GM21360 (cell line): ENCODE measurements around the gene SCARB2.

ENCODE experiments used
- ATAC-seq: cut with Tn5 transposase; IDR thresholded peaks from one replicate; pipeline ENCODE4 v1.9.1; 2021; ENCODE audit warnings: mild to moderate bottlenecking, moderate library complexity; ENCODE audit not compliant: unreplicated experiment

SCARB2 gene

GRCh38 chr4:76232681-76233080 is 19.1 kb upstream of the SCARB2 start:
- no peak for ATAC-seq

GRCh38 chr4:76226418-76226817 is 12.8 kb upstream of the SCARB2 start:
- no peak for ATAC-seq

- ATAC-seq: no peak
Measured at GRCh38 chr4:76224171-76224570, 10.5 kb upstream of the SCARB2 start.

GRCh38 chr4:76219299-76220055 is 5.9 kb upstream of the SCARB2 start:
- no peak for ATAC-seq

- ATAC-seq: no peak
Measured at GRCh38 chr4:76216975-76217814, 3.6 kb upstream of the SCARB2 start.

- ATAC-seq: no peak
Measured at GRCh38 chr4:76216524-76216923, 2.9 kb upstream of the SCARB2 start.

- ATAC-seq: no peak
Measured at GRCh38 chr4:76215077-76215476, 1.5 kb upstream of the SCARB2 start.

- no peak for ATAC-seq
Measured at GRCh38 chr4:76214177-76214675, 602 bp upstream of the SCARB2 start.

GRCh38 chr4:76212851-76213414 is 691 bp downstream of the SCARB2 start:
- no peak for ATAC-seq

GRCh38 chr4:76211769-76212708 is 1.6 kb downstream of the SCARB2 start:
- no peak for ATAC-seq

GRCh38 chr4:76210452-76210851 is 3.2 kb downstream of the SCARB2 start:
- ATAC-seq: no peak

- ATAC-seq: no peak
Measured at GRCh38 chr4:76209881-76210280, 3.7 kb downstream of the SCARB2 start.

- no peak for ATAC-seq
Measured at GRCh38 chr4:76208005-76208765, 5.4 kb downstream of the SCARB2 start.

- no peak for ATAC-seq
Measured at GRCh38 chr4:76207549-76207948, 6.1 kb downstream of the SCARB2 start.

GRCh38 chr4:76206222-76206942 is 7.2 kb downstream of the SCARB2 start:
- ATAC-seq: no peak

GRCh38 chr4:76205476-76205875 is 8.1 kb downstream of the SCARB2 start:
- ATAC-seq: no peak

- ATAC-seq: no peak
Measured at GRCh38 chr4:76204936-76205335, 8.7 kb downstream of the SCARB2 start.

GRCh38 chr4:76203541-76203940 is 10.1 kb downstream of the SCARB2 start:
- ATAC-seq: no peak

- no peak for ATAC-seq
Measured at GRCh38 chr4:76201276-76201675, 12.3 kb downstream of the SCARB2 start.
